SK-N-SH treated with all-trans-retinoic acid at 6 μM for 48 hours (cell line): Measurements from ENCODE around the gene SIK3.

Experiments used
- ATAC-seq: fragments of 200-7000 bp; cut with Tn5 transposase; 3 replicates; pipeline ENCODE4 v1.9.1; 2020; ENCODE audit warnings: mild to moderate bottlenecking, moderate library complexity
- ARNTL ChIP-seq: fragments of 450-650 bp; formaldehyde crosslinking; IDR thresholded peaks from 2 replicates; pipeline ENCODE4 v1.5.0; 2020; ENCODE audit warnings: low read depth, mild to moderate bottlenecking, moderate library complexity, borderline replicate concordance
- BACH2 ChIP-seq: fragments of 250-450 bp; sonication (Bioruptor Pico); IDR thresholded peaks from 2 replicates; pipeline ENCODE4 v1.9.0; 2021; ENCODE audit warnings: mild to moderate bottlenecking, borderline replicate concordance
- CSDC2 ChIP-seq: fragments of 250-450 bp; sonication (Bioruptor Pico); IDR thresholded peaks from 2 replicates; pipeline ENCODE4 v1.5.0; 2020; ENCODE audit warnings: mild to moderate bottlenecking, moderate library complexity
- ESRRG ChIP-seq: fragments of 250-450 bp; sonication (Bioruptor Pico); IDR thresholded peaks from 2 replicates; pipeline ENCODE4 v1.6.1; 2021; ENCODE audit warnings: mild to moderate bottlenecking
- OSR1 ChIP-seq: fragments of 250-450 bp; sonication (Bioruptor Pico); IDR thresholded peaks from 2 replicates; pipeline ENCODE4 v1.8.0; 2022; ENCODE audit warnings: moderate library complexity, mild to moderate bottlenecking, inconsistent platforms
- POU6F1 ChIP-seq: fragments of 250-450 bp; sonication (Bioruptor Pico); IDR thresholded peaks from 2 replicates; pipeline ENCODE4 v1.8.0; 2021; ENCODE audit warnings: low read depth, mild to moderate bottlenecking, moderate library complexity, borderline replicate concordance
- PPARA ChIP-seq: fragments of 250-450 bp; sonication (Bioruptor Pico); IDR thresholded peaks from 2 replicates; pipeline ENCODE4 v1.5.0; 2020; ENCODE audit warnings: mild to moderate bottlenecking, borderline replicate concordance
- RARB ChIP-seq: fragments of 250-450 bp; sonication (Bioruptor Pico); IDR thresholded peaks from 2 replicates; pipeline ENCODE4 v1.8.0; 2021; ENCODE audit warnings: mild to moderate bottlenecking, moderate library complexity
- SNAI2 ChIP-seq: fragments of 250-450 bp; sonication (Bioruptor Pico); IDR thresholded peaks from 2 replicates; pipeline ENCODE4 v1.5.0; 2020; ENCODE audit warnings: mild to moderate bottlenecking, moderate library complexity
- TCF4 ChIP-seq: fragments of 250-450 bp; sonication (Bioruptor Pico); IDR thresholded peaks from 2 replicates; pipeline ENCODE4 v1.8.0; 2021; ENCODE audit warnings: mild to moderate bottlenecking, moderate library complexity, borderline replicate concordance
- TOX ChIP-seq: fragments of 250-450 bp; sonication (Bioruptor Pico); IDR thresholded peaks from 2 replicates; pipeline ENCODE4 v1.8.0; 2021; ENCODE audit warnings: mild to moderate bottlenecking, moderate library complexity, borderline replicate concordance
- ZC3H10 ChIP-seq: fragments of 250-450 bp; sonication (Bioruptor Pico); IDR thresholded peaks from 2 replicates; pipeline ENCODE4 v1.5.1; 2021; ENCODE audit warnings: mild to moderate bottlenecking, moderate library complexity
- ZFP3 ChIP-seq: fragments of 250-450 bp; sonication (Bioruptor Pico); IDR thresholded peaks from 2 replicates; pipeline ENCODE4 v1.5.0; 2020; ENCODE audit warnings: mild to moderate bottlenecking, moderate library complexity
- ZNF565 ChIP-seq: fragments of 450-650 bp; formaldehyde crosslinking; conservative IDR thresholded peaks from 2 replicates; pipeline ENCODE4 v1.5.0; 2020; ENCODE audit warnings: low read depth, mild to moderate bottlenecking, moderate library complexity
- ZNF70 ChIP-seq: fragments of 450-650 bp; formaldehyde crosslinking; IDR thresholded peaks from 2 replicates; pipeline ENCODE4 v1.5.0; 2020; ENCODE audit warnings: mild to moderate bottlenecking, moderate library complexity
- ZNF8 ChIP-seq: fragments of 450-650 bp; formaldehyde crosslinking; IDR thresholded peaks from 2 replicates; pipeline ENCODE4 v1.5.0; 2020; ENCODE audit warnings: mild to moderate bottlenecking, moderate library complexity
- TF ChIP-seq, protein P1 (sequence below): fragments of 250-450 bp; sonication (Bioruptor Pico); IDR thresholded peaks from 2 replicates; pipeline ENCODE4 v1.5.0; 2020; ENCODE audit warnings: mild to moderate bottlenecking, moderate library complexity
- TF ChIP-seq, protein P2 (sequence below): fragments of 250-450 bp; sonication (Bioruptor Pico); IDR thresholded peaks from 2 replicates; pipeline ENCODE4 v1.8.0; 2020; ENCODE audit warnings: mild to moderate bottlenecking, moderate library complexity, borderline replicate concordance

SIK3 gene

GRCh38 chr11:116844722-116845121 lies 253.5 kb downstream of the SIK3 start:
- no peak for TF ChIP-seq CSDC2 (CRISPR knock-in tag)
- TF ChIP-seq, all 23 proteins: peak for 0
- no peak for ATAC-seq

DNA sequence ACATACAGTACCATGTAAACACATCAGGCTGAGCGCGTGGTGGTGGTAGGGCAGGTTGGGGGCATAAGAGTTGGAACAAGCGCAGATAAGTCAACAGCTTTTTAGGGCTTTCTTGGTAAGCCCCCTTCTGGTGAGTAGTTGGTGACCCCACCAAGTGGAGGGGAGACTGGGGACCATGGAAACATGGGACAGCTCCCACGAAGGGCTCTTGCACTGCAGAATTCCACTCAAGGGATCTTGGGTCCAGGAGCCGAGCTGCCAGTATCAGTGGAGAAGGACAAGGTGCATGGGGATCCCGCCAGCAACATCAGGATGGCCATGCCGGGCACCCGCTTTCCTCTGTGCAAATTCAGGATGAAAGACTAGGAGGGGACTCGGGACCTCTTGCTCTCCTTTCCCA lies 254.6 kb downstream of the SIK3 start:
- no peak for ATAC-seq
- TF ChIP-seq ZC3H10 (CRISPR knock-in tag) = no peak
- TF ChIP-seq, protein P1, sequence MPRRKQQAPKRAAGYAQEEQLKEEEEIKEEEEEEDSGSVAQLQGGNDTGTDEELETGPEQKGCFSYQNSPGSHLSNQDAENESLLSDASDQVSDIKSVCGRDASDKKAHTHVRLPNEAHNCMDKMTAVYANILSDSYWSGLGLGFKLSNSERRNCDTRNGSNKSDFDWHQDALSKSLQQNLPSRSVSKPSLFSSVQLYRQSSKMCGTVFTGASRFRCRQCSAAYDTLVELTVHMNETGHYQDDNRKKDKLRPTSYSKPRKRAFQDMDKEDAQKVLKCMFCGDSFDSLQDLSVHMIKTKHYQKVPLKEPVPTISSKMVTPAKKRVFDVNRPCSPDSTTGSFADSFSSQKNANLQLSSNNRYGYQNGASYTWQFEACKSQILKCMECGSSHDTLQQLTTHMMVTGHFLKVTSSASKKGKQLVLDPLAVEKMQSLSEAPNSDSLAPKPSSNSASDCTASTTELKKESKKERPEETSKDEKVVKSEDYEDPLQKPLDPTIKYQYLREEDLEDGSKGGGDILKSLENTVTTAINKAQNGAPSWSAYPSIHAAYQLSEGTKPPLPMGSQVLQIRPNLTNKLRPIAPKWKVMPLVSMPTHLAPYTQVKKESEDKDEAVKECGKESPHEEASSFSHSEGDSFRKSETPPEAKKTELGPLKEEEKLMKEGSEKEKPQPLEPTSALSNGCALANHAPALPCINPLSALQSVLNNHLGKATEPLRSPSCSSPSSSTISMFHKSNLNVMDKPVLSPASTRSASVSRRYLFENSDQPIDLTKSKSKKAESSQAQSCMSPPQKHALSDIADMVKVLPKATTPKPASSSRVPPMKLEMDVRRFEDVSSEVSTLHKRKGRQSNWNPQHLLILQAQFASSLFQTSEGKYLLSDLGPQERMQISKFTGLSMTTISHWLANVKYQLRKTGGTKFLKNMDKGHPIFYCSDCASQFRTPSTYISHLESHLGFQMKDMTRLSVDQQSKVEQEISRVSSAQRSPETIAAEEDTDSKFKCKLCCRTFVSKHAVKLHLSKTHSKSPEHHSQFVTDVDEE = no peak
- no peak for TF ChIP-seq PPARA (CRISPR knock-in tag)
- no peak for TF ChIP-seq BACH2
- TF ChIP-seq OSR1 (CRISPR knock-in tag) = no peak
- TF ChIP-seq ARNTL = no peak
- TF ChIP-seq, protein P2, sequence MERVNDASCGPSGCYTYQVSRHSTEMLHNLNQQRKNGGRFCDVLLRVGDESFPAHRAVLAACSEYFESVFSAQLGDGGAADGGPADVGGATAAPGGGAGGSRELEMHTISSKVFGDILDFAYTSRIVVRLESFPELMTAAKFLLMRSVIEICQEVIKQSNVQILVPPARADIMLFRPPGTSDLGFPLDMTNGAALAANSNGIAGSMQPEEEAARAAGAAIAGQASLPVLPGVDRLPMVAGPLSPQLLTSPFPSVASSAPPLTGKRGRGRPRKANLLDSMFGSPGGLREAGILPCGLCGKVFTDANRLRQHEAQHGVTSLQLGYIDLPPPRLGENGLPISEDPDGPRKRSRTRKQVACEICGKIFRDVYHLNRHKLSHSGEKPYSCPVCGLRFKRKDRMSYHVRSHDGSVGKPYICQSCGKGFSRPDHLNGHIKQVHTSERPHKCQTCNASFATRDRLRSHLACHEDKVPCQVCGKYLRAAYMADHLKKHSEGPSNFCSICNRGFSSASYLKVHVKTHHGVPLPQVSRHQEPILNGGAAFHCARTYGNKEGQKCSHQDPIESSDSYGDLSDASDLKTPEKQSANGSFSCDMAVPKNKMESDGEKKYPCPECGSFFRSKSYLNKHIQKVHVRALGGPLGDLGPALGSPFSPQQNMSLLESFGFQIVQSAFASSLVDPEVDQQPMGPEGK (CRISPR knock-in tag) = no peak
- TF ChIP-seq ZNF8 (CRISPR knock-in tag) = no peak
- no peak for TF ChIP-seq POU6F1 (CRISPR knock-in tag)
- TF ChIP-seq SNAI2 (CRISPR knock-in tag) = no peak
- no peak for TF ChIP-seq CSDC2 (CRISPR knock-in tag)

DNA sequence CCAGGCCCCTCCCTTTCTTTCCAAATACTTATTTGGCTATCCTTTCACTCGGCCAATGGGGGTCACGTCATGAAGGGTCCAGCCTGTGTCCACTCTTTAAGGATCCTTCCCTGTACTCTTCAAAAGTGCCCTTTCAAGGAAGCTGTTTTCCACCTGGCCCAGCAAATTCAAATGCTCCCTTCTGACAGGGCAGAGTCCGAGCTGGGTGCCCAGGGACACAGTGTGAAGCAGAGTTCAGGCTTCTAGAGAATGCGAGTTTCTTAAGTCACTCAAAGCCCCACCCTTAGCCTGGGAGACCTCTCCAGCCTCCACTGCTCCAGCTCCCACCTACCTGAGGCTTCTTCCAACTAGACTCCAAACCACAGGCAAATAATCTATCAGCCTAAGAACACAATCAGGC lies 255.3 kb downstream of the SIK3 start:
- TF ChIP-seq ZNF565 = no peak
- ATAC-seq = no peak

- no peak for ATAC-seq
- TF ChIP-seq, protein P1 = no peak
- TF ChIP-seq ESRRG (CRISPR knock-in tag) (no peak), ZNF70 (CRISPR knock-in tag) (no peak), TCF4 (CRISPR knock-in tag) (no peak), BACH2 (no peak), RARB (CRISPR knock-in tag) (no peak), POU6F1 (CRISPR knock-in tag) (no peak), CSDC2 (CRISPR knock-in tag) (no peak), ZFP3 (CRISPR knock-in tag) (no peak), TOX (no peak), SNAI2 (CRISPR knock-in tag) (no peak), OSR1 (CRISPR knock-in tag) (no peak)
Measured at GRCh38 chr11:116842117-116842516, 256.1 kb downstream of the SIK3 start.
